Thoracic aorta (tissue), 2 donors: ENCODE measurements around the gene TMEM145. TPM values are rescaled to one million over a fixed set of nuclear protein-coding genes. Genes with fewer than 3 reads are reported as not detected.

Experiments
- ATAC-seq: fragments of 150-250 bp; one replicate; pipeline ENCODE4 v1.8.0; 2017; ENCODE audit warnings: low read depth; ENCODE audit not compliant: insufficient number of reproducible peaks, low FRiP score
- DNase-seq: peaks from one replicate; pipeline ENCODE4 v3.0.0-alpha.2; 2020; ENCODE audit warnings: low spot score
- H3K27ac ChIP-seq, 2 donors: fragments of 200-600 bp; sonication (generic); 1 replicate in 1 of 2; 2 replicates in 1 of 2; pipeline ENCODE4 v1.5.1; 2016; ENCODE audit warnings: mild to moderate bottlenecking in 2 of 2, moderate library complexity in 2 of 2
- H3K27me3 ChIP-seq: fragments of 200-600 bp; sonication (generic); replicated peaks from 2 replicates; pipeline ENCODE4 v1.6.0; 2016; ENCODE audit warnings: mild to moderate bottlenecking; ENCODE audit not compliant: insufficient read depth
- H3K36me3 ChIP-seq: fragments of 200-600 bp; sonication (generic); one replicate; pipeline ENCODE4 v1.5.1; 2016
- H3K4me1 ChIP-seq, 2 donors: fragments of 200-600 bp; sonication (generic); 1 replicate in 1 of 2; 2 replicates in 1 of 2; pipeline versions ENCODE4 v1.5.1 to v1.6.0; 2016; ENCODE audit warnings: low read depth in 2 of 2, mild to moderate bottlenecking in 1 of 2; ENCODE audit not compliant: control insufficient read depth in 1 of 2
- H3K4me3 ChIP-seq: fragments of 200-600 bp; sonication (generic); 2 replicates; pipeline ENCODE4 v1.5.1; 2016; ENCODE audit warnings: mild to moderate bottlenecking
- H3K9me3 ChIP-seq: fragments of 200-600 bp; sonication (generic); 2 replicates; pipeline ENCODE4 v1.5.1; 2016
- CTCF ChIP-seq: fragments of 200-600 bp; sonication (generic); IDR thresholded peaks from one replicate; pipeline ENCODE4 v1.5.1; 2019; ENCODE audit warnings: antibody characterized with exemption
- total RNA-seq, 2 donors: library from RNA; depleted of rRNA; stranded (reverse); fragments of >200 nt; gene quantifications; one replicate each; pipeline versions ENCODE4 v1.1.0 to v1.2.3, GENCODE V29; 2016

Gene TMEM145
- total RNA-seq, 2 donors from 2014 or later: not detected

DNA sequence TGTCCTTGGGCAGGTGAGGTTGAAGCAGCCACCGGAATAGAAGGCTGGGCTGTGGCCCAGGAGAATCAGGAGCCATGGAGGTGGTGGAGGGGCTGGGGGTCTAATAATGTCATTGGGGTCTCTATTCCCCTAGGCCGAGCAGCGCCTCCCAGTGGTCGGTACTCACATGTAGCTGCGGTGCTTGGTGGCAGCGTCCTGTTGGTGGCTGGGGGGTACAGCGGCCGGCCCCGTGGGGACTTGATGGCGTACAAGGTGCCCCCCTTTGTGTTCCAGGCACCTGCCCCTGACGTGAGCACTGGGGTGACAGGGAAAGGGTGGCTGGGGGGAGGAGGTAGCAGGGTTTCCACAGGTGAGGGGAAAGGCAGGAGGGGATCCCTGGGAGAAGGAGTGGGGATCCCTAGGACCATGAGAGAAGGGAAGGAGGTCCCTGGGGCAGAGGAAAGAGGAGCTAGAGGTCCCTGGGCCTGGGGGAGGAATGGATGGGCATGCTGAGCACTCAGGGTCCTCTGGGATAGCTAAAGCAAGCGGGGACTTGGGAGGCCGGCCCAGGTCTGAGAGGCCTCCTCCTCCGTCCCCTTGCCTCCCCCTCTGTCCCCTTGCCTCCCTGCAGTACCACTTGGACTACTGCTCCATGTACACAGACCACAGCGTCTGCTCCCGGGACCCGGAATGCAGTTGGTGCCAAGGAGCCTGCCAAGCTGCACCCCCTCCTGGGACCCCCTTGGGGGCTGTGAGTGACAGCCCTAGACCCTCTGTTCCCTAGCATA lies 30.4 kb downstream of the TMEM145 start:
- Histone ChIP-seq H3K4me1 (no peaks in the 10 kb centered on the region), H3K4me3 (no peak overlapping the region), H3K27ac (no peak overlapping the region), H3K27me3 (no peaks in the 10 kb centered on the region), H3K9me3 (no peaks in the 10 kb centered on the region), H3K36me3 (peaks cover 10% of the 10 kb centered on the region)
- no peak for DNase-seq
- TF ChIP-seq CTCF: no peak
- no peak for ATAC-seq

GRCh38 chr19:42344336-42344893 lies 31.3 kb downstream of the TMEM145 start:
- no peaks in the 10 kb centered on the region for H3K4me1 ChIP-seq
- DNase-seq: no peak
- no peak for TF ChIP-seq CTCF
- ATAC-seq: no peak
- peaks cover 10% of the 10 kb centered on the region for H3K36me3 ChIP-seq
- H3K27me3 ChIP-seq: no peaks in the 10 kb centered on the region
- no peak overlapping the region for H3K27ac ChIP-seq
- no peak overlapping the region for H3K4me3 ChIP-seq
- H3K9me3 ChIP-seq: no peaks in the 10 kb centered on the region

GRCh38 chr19:42345191-42345812 lies 32.2 kb downstream of the TMEM145 start:
- no peaks in the 10 kb centered on the region for H3K4me1 ChIP-seq
- DNase-seq (no peak), ATAC-seq (no peak)

GRCh38 chr19:42348211-42348610 lies 35.1 kb downstream of the TMEM145 start:
- no peaks in the 10 kb centered on the region for H3K27me3 ChIP-seq
- H3K4me3 ChIP-seq: no peak overlapping the region
- peaks cover 7% of the 10 kb centered on the region for H3K36me3 ChIP-seq
- no peaks in the 10 kb centered on the region for H3K4me1 ChIP-seq
- no peak overlapping the region for H3K27ac ChIP-seq
- no peaks in the 10 kb centered on the region for H3K9me3 ChIP-seq
- DNase-seq: no peak
- no peak for TF ChIP-seq CTCF
- ATAC-seq: no peak

More at GRCh38 chr19:42345191-42345812, 32.2 kb downstream of the TMEM145 start:
- TF ChIP-seq CTCF: no peak
- H3K4me3 ChIP-seq: no peak overlapping the region
- no peak overlapping the region for H3K27ac ChIP-seq
- H3K36me3 ChIP-seq: peaks cover 10% of the 10 kb centered on the region
- H3K9me3 ChIP-seq: no peaks in the 10 kb centered on the region
- H3K27me3 ChIP-seq: no peaks in the 10 kb centered on the region

- Histone ChIP-seq H3K36me3 (peaks cover 11% of the 10 kb centered on the region), H3K27ac (no peak overlapping the region), H3K27me3 (no peaks in the 10 kb centered on the region), H3K4me3 (no peak overlapping the region), H3K4me1 (no peaks in the 10 kb centered on the region), H3K9me3 (no peaks in the 10 kb centered on the region)
- DNase-seq (no peak), ATAC-seq (no peak)
- no peak for TF ChIP-seq CTCF
These were observed 36.4 kb downstream of the TMEM145 start for GRCh38 chr19:42349378-42350107.
